HEK293 (cell line): Measurements from ENCODE around the gene PPID.
A peak's percentile ranks its signal among the peaks of the same experiment; 100 is the strongest.

Experiments used
- EGR2 ChIP-seq: fragments of 450-650 bp; formaldehyde crosslinking; IDR thresholded peaks from 2 replicates; pipeline ENCODE4 v1.5.1; 2016; ENCODE audit warnings: low read depth, missing biosample characterization, missing genetic modification characterization
- GLIS1 ChIP-seq: fragments of 450-650 bp; formaldehyde crosslinking; IDR thresholded peaks from 2 replicates; pipeline ENCODE4 v1.5.1; 2016; ENCODE audit warnings: missing biosample characterization, missing genetic modification characterization
- GLIS2 ChIP-seq: fragments of 450-650 bp; formaldehyde crosslinking; IDR thresholded peaks from 2 replicates; pipeline ENCODE4 v1.5.1; 2016; ENCODE audit warnings: missing biosample characterization, missing genetic modification characterization
- HIC1 ChIP-seq: fragments of 450-650 bp; formaldehyde crosslinking; IDR thresholded peaks from 2 replicates; pipeline ENCODE4 v1.5.1; 2016; ENCODE audit warnings: missing biosample characterization, missing genetic modification characterization
- KLF8 ChIP-seq: fragments of 450-650 bp; formaldehyde crosslinking; IDR thresholded peaks from 2 replicates; pipeline ENCODE4 v1.5.1; 2016; ENCODE audit warnings: missing biosample characterization, missing genetic modification characterization
- PATZ1 ChIP-seq: fragments of 450-650 bp; formaldehyde crosslinking; IDR thresholded peaks from 2 replicates; pipeline ENCODE4 v1.5.1; 2016; ENCODE audit warnings: missing biosample characterization, missing genetic modification characterization
- ZBTB11 ChIP-seq: fragments of 450-650 bp; formaldehyde crosslinking; conservative IDR thresholded peaks from 2 replicates; pipeline ENCODE4 v1.5.1; 2016; ENCODE audit warnings: low read depth, missing biosample characterization, missing genetic modification characterization
- ZNF341 ChIP-seq: fragments of 450-650 bp; formaldehyde crosslinking; IDR thresholded peaks from 2 replicates; pipeline ENCODE4; 2016; ENCODE audit warnings: low read depth, missing biosample characterization, missing genetic modification characterization
- ZNF398 ChIP-seq: fragments of 450-650 bp; formaldehyde crosslinking; IDR thresholded peaks from 2 replicates; pipeline ENCODE4 v1.5.1; 2017; ENCODE audit warnings: missing biosample characterization, missing genetic modification characterization
- ZNF521 ChIP-seq: fragments of 450-650 bp; formaldehyde crosslinking; IDR thresholded peaks from 2 replicates; pipeline ENCODE4 v1.5.1; 2017; ENCODE audit warnings: missing biosample characterization, mild to moderate bottlenecking, missing genetic modification characterization
- ZNF571 ChIP-seq: fragments of 450-650 bp; formaldehyde crosslinking; IDR thresholded peaks from 2 replicates; pipeline ENCODE4 v1.5.0; 2017; ENCODE audit warnings: missing biosample characterization, missing genetic modification characterization
- ZNF585B ChIP-seq: fragments of 450-650 bp; formaldehyde crosslinking; IDR thresholded peaks from 2 replicates; pipeline ENCODE4 v1.5.1; 2016; ENCODE audit warnings: missing biosample characterization, missing genetic modification characterization
- ZNF692 ChIP-seq: fragments of 450-650 bp; formaldehyde crosslinking; IDR thresholded peaks from 2 replicates; pipeline ENCODE4 v1.5.1; 2016; ENCODE audit warnings: missing biosample characterization, missing genetic modification characterization
- ZNF785 ChIP-seq: fragments of 450-650 bp; formaldehyde crosslinking; IDR thresholded peaks from 2 replicates; pipeline ENCODE4 v1.5.1; 2016; ENCODE audit warnings: missing biosample characterization, missing genetic modification characterization
- ZNF837 ChIP-seq: fragments of 450-650 bp; formaldehyde crosslinking; IDR thresholded peaks from 2 replicates; pipeline ENCODE4 v1.5.1; 2016; ENCODE audit warnings: missing biosample characterization, missing genetic modification characterization
- ZNF843 ChIP-seq: fragments of 450-650 bp; formaldehyde crosslinking; IDR thresholded peaks from 2 replicates; pipeline ENCODE4 v1.5.1; 2016; ENCODE audit warnings: missing biosample characterization, missing genetic modification characterization
- ZXDB ChIP-seq: fragments of 450-650 bp; formaldehyde crosslinking; IDR thresholded peaks from 2 replicates; pipeline ENCODE4 v1.5.1; 2016; ENCODE audit warnings: missing biosample characterization, missing genetic modification characterization

PPID gene

GRCh38 chr4:158768555-158769174 is 45.5 kb upstream of the PPID start, which contains the start of gene FNIP2 (continued):
- TF ChIP-seq ZNF692 (peak; percentile 85), ZNF341 (tag by site-specific recombination) (peak; percentile 44), ZNF843 (tag by site-specific recombination) (no peak), GLIS2 (tag by site-specific recombination) (peak; percentile 70), ZBTB11 (tag by site-specific recombination) (0 out of 2 replicates have a peak, but pooled peaks have one; percentile 15), ZXDB (tag by site-specific recombination) (peak; percentile 51), HIC1 (peak; percentile 19; the same call in 1 of the 2 replicates), ZNF571 (tag by site-specific recombination) (no peak), ZNF398 (peak; percentile 34; the same call in 1 of the 2 replicates), ZNF785 (tag by site-specific recombination) (0 out of 2 replicates have a peak, but pooled peaks have one; percentile 77), GLIS1 (tag by site-specific recombination) (peak; percentile 21; the same call in 1 of the 2 replicates), ZNF585B (no peak), ZNF521 (tag by site-specific recombination) (no peak), EGR2 (peak; percentile 39; the same call in 1 of the 2 replicates), PATZ1 (tag by site-specific recombination) (peak; percentile 34; the same call in 1 of the 2 replicates), ZNF837 (tag by site-specific recombination) (no peak), KLF8 (peak; percentile 41; the same call in 1 of the 2 replicates)
